Occipital lobe (tissue), 2 donors: Measurements from ENCODE around the gene FOXD2. TPM values are rescaled to one million over a fixed set of nuclear protein-coding genes. Genes with fewer than 3 reads are reported as not detected.

Experiments
- DNase-seq: peaks from one replicate; lab custom pipeline; 2025; lab: John Stamatoyannopoulos, UW
- total RNA-seq: library from RNA; depleted of rRNA; stranded (reverse); fragments of >200 nt; gene quantifications from one replicate; pipeline ENCODE4 v1.2.3, GENCODE V29; 2014

FOXD2 gene
- total RNA-seq, 1 donor from 2014 or later: 0.31 TPM

DNA sequence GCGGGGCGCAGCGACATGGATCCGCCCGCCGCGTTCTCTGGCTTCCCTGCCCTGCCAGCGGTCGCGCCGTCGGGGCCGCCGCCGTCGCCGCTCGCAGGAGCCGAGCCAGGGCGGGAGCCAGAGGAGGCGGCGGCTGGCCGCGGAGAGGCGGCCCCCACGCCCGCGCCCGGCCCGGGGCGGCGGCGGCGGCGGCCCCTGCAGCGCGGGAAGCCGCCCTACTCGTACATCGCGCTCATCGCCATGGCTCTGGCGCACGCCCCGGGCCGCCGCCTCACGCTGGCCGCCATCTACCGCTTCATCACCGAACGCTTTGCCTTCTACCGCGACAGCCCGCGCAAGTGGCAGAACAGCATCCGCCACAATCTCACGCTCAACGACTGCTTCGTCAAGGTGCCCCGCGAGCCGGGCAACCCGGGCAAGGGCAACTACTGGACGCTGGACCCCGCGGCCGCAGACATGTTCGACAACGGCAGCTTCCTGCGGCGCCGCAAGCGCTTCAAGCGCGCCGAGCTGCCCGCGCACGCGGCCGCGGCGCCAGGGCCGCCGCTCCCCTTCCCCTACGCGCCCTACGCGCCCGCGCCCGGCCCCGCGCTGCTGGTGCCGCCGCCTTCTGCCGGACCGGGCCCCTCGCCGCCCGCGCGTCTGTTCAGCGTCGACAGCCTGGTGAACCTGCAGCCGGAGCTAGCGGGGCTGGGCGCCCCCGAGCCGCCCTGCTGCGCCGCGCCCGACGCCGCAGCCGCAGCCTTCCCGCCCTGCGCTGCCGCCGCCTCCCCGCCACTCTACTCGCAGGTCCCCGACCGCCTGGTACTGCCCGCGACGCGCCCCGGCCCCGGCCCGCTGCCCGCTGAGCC lies 21.3 kb upstream of the FOXD2 start:
- no peak for DNase-seq

DNA sequence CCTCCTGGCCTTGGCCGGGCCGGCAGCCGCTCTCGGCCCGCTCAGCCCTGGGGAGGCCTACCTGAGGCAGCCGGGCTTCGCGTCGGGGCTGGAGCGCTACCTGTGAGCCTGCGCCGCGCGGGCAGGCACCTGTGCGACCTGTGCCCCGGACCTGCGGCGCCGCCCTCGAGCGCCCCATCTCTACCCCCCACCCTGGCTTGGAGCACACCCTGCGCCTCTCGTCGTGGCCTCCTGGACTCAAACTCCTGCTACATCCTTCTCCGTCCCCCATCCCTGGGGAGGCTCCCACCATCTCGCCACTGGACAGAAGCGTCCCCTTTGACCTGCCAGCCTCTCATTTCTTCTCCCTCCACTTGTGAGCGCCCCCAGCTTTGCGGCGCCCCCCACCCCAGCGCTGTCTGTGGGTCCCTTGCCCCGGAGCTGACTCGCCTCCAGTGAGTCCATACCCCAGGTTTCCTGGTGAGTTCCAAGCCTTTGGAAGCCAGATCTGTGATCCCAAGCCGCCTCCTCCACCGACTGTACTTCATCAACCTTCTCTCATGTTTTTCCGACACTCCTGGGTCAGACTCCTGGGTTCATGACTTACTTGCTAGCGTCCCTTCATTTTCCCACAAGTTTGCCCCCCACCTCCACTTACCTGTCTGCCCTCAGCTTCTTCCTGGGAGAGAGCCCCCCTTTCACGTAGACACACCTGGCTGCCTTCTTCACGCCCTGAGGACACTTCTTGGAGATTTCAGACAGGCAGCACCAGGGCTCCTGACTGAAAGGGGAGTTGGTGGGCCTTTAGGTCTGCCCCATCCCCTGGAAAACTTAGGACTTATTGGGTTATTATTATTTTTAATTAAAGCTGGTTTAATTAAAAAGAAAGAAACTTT lies 20.4 kb upstream of the FOXD2 start:
- no peak for DNase-seq

DNA sequence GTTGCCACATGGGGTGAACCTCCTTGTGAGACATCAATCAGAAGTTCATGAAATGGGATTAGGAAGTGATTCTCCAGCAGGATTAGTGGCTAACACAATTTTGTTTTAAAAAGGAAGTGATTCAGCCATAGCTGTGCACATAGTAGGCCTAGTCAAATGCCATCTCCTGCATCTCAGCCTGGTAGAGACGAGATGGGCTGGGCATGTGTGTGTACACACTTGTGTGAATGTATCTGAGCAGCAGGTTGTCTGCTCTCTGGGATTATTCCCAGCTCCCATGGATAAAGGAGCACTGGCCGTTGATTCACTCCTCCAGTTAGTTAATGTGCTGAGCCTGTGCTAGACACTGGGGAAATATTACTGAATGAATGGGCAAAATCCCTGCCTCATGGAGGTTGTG lies 19.7 kb upstream of the FOXD2 start:
- DNase-seq: no peak

DNA sequence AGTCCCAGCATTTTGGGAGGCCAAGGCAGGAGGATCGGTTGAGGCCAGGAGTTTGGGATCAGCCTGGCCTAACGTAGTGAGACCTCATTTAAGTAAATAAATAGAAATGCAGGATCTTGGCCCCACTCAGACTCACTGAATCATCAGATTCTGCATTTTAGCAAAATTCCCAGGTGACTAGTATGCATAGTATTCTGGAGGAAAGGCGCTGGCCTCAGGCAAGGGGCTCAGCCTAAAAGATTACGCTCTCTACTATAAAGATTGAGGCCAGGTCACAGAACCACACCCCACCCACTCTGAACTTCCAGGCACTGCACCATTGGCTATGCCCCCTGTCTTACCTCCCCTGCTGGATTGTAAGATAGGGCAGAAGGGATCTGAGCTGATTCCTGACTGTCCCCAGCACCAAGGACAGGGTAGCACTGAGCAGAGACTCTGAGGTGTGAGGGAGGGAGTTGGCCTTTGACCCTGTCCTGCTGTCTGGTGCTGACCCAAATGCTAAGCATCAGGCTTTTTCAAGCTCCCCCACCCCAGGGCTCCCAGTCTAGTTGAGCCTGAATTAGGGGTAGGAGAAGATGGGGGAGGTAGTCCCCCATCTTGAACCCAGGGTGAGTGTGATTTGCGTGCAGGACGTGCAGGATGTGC lies 19.0 kb upstream of the FOXD2 start:
- DNase-seq: no peak

DNA sequence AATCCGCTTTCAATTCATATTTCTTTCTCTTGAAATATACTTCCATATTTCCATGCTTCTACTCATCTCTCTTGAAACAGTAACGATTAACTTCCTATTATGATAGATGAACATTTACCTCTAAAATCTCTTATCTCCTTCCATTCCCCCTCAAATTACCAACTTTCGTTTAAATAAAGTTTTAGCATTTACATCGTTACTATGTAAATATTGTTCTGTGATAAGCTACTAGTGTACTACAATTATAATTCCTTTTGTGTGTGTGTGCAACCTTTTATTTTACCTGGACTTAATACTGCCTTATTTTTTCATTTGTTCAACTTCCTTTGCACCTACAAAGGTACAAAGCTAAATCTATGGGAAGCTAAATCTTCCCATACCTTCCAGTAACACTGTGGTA lies 17.3 kb upstream of the FOXD2 start:
- no peak for DNase-seq

DNA sequence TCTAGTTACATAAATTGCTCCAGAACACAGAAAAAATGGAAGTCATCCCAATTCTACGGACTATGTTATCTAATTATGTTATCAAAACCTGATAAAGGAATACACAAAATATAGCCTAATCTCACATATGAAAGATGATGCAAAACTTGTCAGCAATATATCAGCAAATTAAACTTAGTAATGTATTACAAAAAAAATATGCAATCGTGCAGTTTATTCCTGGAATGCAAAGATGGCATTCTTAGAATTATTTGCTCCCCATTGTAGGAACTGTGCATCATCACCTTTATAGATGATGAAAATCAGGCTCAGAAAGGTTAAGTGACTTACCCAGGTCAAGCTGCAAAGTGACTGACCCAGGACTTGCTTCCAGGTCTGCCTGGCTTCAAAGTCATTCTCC lies 14.0 kb upstream of the FOXD2 start:
- no peak for DNase-seq

DNA sequence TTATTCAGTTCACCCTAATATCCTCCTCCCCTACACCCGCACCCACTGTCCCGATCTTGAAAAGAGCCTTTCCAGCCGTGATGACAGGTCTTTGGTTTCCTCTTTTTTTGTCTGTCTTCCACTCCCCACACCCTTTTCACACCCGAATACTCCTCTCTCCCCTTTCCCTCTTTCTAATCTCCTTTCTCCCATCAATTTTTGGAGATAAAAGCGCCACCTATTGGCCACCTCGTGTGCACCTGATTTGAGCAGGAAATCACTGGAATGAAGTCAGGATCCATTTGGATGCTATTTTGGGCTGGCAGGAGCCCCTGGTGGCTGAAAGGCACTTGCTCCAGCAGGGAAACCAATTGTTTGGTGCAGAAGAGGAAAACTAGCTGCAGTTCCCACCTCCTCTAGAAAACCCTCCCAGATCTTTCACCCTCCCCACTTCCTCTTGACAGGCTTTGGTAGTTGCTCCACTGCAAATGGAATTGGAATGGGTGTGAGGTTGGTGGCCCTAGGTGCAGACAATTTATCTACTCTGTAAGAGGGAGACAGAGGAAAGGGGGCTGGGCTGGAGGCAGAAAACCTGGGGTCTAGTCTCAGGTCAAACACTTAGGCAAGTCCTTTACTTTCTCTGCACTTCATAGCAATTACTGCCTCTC lies 13.4 kb upstream of the FOXD2 start:
- DNase-seq: no peak

DNA sequence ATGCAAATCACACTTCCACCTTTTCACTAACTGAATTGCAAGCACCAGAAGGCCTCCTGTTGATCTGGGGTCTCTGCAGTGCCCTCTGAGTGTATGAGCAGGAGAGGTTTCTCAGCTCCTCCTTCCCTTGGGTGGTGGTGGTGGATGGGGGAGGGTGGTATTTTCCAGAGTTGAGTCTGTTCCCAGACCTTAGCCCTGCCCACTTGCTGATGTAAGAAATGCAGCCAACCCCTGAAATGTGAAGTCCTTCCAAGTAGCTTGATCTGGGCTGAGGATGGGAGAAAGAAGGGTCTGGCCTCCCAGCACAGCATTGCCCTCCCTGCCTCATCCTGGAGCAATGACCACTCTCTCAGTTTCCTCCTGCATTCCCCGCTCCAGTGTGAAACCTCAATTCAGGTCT lies 6.3 kb upstream of the FOXD2 start:
- DNase-seq: no peak

DNA sequence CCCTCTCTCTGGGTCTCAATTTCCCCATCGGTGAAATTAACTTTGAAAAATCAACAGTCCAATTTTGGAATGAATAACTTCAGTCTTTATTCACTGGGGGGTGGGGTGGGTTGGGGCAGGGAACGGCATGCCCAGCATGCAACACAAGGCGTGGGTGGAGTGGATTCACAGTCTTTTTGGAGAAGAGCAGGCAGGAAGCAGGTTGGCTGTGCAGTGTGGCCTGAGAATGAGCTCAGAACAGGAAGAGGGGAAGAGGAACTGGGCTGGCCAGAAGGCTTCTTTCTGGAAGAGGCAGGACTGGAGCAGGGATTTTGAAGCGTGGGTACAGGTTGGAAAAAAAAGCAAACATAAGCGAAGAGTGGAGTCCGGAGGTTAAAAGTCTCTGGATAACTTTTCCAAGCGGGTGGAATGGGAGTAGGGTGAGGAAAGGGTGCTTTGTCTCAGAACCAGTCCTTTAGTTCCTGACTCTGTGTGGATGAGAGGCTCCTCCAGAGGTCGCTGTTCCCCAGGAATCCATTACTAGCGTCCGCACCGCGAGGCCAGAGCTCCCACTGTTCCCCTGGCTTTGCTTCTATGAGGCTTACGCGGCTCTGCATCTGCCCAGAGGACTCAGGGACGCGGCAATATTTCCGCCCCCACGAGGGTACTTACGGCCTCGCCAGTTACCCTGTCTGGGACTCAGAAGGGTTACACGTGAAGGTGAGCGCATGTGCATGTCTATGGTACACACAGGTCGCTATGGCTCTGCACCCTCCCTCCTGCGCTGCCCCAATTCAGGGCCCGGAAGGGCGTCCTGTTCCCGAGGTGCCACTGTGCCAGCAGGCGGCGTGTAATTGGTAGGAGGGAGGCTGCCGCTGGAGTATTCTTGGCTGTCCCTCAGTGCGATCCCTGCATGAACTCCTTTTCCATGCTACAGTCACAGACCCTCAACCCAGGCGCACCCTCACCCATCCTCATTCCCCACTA lies 5.5 kb upstream of the FOXD2 start:
- peak; percentile 12 for DNase-seq

DNA sequence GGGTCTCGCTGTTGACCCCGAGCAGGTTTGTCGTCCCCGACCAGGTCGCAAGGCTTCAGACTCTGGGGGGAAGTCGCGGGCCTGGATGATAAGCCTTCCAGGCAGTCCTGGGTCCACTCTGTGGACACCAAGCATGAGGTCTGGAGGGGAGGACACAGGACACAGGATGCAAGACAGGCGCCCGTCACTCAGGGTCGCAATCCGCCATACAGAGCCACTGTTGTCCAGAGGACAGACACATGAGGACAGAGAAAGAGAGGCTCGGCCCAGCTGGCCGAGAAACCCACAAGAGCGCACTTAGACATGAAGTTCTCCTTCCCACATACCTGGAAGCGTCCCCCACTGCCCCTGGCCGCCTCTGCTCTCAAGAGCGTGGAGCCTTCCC lies 4.8 kb upstream of the FOXD2 start:
- DNase-seq: no peak

DNA sequence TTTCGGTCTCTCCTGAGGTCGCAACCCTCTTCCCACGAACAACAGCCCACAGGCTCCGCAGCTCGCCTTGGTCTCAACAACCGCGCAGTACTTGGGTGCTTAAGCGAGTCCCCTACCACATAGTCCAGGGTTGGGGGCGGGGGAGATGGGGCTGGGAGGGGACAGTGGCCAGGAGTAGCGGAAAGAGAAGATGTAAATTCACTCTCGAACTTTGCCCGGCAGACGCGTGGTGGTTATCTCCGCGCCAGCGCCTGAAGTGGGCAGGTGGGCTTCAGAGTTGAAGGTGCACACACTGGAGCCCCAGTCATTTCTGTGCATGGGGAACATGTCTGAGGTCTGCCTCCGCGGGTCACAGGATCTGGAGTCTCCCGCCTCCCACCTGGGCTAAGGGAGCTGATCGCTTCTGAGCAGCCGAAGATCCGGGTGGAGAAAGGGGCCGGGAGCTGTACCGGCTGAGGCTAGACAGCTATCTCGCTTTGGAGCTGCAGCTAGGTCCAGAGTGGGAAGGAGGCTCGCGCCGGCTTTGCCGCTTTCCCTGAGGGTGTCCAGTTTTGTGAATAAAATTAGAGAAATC lies 4.3 kb upstream of the FOXD2 start:
- DNase-seq: no peak

DNA sequence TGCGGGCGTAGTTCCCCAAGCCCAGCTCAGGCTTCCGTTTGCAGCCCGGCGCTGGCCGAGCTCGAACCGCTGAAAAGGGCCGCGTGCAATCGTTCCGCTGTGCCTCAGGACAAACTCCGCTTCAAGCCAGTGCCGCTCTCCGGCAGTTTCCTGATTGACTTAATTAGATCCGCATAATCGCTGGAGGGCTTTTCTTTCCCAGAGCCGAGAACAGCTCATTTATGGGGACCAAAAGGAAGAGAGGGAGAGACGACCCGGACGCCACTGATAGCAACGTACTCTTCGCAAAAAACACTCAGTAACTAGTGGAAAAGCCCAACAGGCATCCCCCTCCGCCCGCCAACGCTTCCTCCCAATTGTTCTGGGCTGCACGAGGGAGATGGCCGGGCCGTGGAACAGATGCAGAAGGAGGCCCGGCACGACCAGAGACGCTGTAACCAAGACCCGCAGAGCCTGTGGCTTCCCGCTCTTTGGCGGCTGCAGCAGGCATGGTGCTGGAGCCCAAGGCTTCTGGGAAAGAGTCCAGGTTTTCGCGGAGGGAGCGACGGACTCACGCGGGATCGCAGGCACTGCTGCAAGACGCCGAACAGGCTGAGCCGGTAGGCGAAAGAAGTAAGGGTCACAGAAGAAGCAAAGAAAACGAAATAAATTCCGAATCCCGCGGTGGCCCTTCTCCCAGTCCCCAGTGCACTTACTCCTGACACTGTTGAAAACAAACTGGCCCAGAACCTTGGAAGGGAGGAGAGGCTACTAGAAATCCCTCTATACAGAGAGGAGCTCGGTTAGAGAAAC lies 3.6 kb upstream of the FOXD2 start:
- DNase-seq: no peak

DNA sequence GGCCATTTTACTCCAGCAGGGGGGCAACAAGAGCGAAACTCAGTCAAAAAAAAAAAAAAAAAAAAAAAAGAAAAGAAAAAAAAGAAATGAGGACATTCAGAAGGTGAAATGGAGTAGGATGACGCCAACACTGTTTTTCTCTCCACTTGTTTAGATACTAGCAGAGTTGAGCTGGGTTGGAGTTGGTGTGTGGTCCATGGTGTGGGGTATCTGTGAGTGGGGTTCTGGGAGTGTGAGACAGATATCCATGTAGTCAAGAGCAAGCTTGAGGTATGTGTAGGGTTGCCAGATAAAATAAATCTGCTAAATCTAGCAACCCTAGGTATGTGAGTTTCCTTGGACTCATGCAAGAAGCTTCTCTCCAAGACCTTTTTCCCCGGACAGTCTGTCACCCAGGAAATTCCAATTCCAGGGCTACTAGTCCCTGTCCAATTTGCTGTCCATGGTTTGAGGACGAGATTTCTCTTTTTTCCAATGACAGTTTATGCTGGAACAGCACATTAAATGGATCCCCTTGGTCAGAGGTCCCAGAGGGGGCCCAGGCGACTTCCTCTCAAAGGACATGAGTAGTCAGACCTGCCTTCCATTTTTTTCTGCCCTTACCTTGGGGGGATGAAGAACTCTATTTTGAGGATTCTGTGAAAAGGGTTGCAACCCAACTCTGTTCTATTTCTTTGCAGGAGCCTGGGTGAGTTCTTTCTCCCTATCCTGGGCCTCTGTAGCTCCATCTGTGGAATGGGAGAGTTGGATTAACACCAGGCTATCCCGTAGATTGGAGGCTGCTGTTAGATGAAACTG lies 2.1 kb upstream of the FOXD2 start:
- no peak for DNase-seq

DNA sequence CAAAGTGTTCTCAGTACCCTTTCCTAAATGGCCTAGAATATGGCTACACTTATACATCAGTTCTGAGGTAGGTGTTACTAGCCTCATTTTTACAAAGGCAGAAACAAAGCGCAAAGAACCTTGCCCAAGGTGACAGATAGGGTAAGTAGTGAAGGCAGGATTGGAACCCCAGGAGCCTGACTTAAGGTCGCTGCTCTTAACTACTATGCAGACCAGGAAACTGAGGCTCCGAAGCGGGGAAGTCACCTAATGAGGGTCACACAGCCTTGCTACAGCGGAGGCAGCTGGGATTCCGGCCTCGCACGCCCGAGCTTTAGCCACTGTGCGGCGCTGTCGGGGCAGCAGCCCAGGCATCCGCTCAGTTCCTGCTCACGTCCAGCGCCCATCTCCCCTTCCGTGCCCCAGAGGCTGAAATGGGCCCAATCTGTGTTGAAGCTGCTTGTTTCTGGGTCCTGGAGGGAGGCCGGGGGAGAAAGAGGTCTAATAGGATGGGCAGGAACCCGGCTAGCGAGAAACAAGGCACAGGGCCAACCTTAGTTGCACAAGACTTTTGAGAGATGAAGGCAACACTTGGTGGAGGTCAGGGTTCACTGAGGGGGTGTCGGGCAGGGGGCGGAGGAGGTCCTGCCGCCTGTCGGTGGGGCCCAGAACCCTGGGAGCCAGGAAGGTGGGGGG lies 1.4 kb upstream of the FOXD2 start:
- no peak for DNase-seq

DNA sequence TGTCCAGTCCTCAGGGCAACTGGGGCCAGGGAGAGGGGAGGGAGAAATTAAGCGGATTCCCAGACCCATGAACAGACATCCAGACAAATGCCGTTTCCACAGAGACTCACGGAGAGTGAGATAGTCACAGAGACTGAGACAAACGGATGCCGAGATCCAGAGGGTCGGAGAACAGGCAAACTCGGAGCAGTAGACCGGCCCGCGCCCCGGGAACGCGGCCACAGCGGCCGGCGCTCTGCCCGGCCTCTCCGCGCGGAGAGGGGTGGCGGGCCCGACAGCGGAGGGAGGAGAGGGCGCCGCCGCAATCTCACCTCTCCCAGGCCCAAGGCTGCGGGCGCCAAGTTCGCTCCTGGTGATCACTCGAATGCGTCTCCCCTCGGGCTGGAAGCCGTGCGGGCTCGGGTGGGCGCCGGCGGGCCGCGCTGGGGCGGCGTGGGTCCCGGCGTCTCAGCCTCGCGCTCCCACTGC lies 831 bp upstream of the FOXD2 start:
- no peak for DNase-seq

DNA sequence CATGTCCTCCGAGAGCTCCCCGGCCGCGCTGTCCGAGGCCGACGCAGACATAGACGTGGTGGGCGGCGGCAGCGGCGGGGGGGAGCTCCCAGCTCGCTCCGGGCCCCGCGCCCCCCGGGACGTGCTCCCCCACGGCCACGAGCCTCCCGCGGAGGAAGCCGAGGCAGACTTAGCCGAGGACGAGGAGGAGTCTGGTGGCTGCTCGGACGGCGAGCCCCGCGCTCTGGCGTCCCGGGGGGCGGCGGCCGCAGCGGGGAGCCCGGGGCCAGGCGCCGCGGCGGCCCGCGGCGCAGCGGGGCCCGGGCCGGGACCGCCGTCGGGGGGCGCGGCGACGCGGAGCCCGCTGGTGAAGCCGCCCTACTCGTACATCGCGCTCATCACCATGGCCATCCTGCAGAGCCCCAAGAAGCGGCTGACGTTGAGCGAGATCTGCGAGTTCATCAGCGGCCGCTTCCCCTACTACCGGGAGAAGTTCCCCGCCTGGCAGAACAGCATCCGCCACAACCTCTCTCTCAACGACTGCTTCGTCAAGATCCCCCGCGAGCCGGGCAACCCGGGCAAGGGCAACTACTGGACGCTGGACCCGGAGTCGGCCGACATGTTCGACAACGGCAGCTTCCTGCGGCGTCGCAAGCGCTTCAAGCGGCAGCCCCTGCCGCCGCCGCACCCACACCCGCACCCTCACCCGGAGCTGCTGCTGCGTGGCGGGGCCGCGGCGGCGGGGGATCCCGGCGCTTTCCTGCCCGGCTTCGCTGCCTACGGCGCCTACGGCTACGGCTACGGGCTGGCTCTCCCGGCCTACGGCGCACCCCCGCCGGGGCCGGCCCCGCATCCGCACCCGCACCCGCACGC lies 547 bp downstream of the FOXD2 start:
- no peak for DNase-seq
